Left kidney (tissue), 2 donors: Measurements from ENCODE around the gene WRAP73. TPM values are rescaled to one million over a fixed set of nuclear protein-coding genes. Genes with fewer than 3 reads are reported as not detected.

Experiments
- DNase-seq: peaks from one replicate; pipeline ENCODE4 v3.0.0-alpha.2; 2013
- polyA plus RNA-seq: library from polyadenylated mRNA; unstranded; fragments of 120-200 nt; gene quantifications from one replicate; pipeline ENCODE4 v1.2.1, GENCODE V29; 2013; ENCODE audit not compliant: insufficient read length

The WRAP73 gene
- polyA plus RNA-seq, 1 donor: 17.8 TPM

DNA sequence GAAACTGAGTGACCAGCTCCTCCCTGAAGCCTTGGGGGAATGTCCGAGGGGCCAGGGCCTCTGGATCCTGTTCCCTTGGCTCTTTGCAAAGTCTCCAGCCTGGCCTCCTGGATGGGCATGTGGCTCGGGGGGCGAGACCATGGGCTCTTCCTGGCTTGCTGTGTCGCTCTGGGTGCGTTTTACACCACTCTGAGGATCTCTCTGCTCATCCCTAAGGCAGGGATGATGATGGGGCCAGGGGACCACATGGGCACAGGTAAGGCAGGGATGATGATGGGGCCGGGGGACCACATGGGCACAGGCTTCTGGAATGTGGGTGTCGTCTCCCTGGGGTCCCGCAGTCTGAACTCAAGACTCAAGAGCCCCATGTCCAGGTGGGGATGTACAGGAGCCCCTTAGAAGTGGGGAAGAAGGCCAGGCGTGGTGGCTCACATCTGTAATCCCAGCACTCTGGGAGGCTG lies 20.1 kb upstream of the WRAP73 start:
- no peak for DNase-seq

DNA sequence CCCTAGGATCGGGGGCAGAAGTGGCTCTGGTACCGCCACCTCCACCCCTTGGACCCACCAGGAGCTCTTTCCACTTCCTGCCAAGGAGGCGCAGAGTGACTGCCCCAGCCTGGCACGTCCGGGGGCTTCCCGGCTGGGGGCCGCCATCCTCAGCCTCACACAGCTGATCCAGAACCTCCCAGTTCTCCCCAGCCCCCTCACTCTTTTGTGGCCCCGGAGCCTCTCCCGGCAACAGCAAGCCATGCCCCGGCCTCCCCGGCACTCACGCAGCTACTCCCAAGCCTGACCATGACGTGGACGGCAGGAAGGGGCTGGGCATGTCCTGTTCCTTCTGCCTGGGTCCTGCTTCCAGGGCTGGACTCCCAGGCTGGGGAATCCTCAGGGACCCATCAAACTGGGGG lies 19.5 kb upstream of the WRAP73 start:
- DNase-seq: no peak

DNA sequence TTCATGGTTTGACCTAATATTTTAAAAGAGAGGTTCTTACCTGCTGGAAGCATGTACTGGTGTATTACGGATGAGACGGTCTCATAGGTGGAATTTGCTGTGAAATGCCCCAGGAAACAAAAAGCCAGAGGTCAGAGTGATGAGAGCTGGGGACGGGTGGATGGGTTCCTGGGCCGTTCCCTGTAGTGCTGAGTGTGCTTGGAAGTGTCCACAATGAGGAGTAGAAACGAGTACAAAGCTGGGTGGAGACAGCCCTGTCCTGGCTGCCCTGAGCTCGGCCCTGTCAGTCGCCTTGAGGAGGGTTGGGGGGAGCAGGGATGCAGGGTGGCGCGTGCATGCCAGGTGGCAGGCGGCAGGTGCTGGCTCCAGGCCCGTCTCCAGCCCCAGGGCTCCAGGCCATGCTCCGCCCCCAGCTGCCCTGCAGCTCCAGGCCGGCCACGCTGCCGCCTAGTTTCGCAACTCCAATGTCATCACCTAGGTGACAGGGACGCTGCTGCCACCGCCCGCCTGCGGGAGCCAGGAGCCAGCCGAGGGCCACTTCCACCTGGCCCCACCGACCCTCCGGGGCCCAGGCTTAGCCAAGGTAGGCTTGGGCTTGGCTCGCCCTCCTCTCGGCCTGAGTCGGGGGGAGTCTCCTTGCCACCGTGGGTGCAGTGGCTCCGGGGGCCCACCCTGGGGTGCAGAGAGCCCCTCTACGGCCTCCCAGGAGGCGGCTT lies 18.8 kb upstream of the WRAP73 start:
- no peak for DNase-seq

DNA sequence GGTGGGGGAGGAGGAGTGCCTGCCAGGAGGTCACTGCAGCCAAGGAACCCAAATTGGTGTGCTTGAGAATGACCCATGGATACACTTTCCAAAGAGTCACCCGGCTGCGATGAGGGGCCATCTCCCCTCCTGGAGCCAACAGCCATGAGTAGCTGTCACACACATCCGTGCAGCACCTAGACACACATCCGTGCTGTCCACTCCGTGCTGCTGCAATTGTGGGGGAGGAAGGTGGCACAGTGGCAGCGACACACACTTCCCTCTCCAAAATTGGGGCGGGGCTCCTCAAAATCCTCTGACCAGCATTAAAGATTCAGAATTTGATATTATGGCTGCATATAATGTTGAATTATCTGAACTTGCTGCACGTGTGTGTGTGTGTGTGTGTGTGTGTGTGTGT lies 18.2 kb upstream of the WRAP73 start:
- DNase-seq: no peak

DNA sequence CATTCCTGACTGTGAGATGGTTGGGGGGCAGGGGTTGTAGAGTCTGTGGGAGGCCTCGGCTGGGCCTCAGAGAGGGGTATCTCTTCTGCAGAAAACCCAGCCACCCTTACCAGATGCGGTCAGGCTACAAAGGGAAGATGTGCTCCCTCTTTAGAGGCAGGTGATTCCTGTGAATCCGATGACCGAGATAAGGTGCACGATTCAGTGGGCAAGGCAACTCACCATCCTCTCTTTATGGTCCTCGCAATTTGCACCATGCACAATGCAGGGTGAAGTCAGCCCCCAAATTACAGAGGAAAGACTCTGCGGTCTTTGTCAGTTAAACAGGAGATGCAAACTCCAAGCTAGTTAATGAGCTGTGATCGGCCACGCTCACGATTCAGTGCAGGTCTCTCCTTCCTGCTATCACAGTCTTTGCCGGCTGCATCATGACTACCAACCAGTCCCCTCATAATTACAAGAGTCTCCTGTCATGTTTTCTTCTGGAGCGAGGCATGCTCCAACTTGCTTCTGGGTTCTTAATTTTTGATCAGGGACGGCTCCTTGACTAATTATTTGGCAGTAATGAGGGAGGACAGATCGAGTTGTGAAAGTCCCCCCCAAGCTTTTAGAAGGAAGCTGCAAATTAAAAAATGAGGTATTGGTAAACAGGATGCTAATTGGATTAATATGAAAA lies 14.9 kb upstream of the WRAP73 start:
- no peak for DNase-seq

DNA sequence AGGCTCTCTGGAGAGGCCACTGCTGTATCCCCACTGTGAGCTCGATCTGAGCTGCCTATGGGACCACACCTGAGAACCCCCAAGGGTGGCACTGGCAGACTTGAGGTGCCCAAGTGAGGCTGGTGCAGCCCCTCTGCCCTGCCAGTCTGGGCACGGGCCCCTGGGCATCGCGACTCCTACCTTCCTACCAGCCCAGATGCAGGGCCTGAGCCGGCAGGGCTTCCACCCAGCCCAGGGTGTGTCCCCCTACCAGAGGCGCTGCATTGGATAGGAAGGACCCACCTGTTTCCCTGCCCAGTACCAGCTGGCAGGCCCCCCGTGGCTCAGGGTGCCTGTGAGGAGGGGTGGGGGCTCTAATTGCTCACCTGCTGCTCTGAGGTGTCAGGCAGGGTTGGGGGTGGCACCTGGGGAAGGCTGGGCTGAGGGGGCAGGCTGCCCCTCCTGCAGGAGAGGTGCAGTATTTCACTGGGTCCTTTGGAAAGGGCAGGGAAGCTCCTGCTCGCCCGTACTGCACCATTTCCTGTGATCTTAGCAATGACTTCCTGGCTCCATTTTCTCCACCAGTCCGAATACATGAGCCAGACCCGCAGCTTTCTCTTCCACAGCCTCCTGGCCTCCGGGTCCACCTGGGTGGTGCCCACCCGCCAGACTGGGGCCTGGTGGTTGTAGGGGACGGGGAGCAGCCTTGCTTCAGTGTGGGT lies 14.2 kb upstream of the WRAP73 start:
- DNase-seq: no peak

DNA sequence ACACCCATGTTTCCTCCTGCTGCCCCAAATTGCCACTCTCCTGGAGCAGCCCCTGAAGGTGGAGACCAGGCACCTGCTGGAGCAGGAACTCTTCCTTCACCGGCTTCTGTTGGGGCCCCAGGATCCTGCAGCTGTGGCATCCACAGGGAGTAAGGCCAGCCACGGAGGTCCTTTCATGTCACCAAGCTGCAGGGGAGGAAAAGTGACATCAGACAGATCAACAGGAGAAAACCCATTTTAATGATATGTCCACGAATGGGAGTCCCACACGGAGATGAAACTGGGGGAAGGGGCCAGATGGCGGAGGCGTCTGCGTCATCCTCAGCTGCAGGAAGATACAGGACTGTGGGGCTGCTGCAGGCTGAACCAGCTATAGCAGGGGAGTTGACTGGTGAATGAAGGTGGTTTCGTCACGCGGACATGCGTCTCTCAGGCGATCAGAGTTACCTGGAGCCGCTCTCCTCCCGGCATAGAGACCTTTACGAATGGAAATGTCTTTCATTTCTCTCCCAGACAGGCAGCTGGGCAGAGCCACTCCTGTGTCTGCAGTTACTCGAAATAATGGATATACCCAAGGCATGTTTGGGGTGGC lies 12.3 kb upstream of the WRAP73 start:
- no peak for DNase-seq

DNA sequence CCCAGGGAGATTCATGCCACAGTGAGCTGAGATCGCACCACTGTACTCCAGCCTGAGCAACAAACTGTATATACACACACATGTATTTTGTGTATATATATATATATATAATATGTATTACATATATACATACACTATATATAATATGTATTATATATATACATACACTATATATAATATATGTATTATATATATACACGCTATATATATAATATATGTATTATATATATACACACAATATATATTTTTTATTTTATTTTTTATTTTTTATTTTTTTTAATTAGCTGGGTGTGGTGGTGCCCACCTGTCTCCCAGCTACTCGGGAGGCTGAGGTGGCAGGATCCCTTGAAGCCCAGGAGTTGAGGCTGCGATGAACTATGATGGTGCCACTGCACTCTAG lies 11.7 kb upstream of the WRAP73 start:
- no peak for DNase-seq

DNA sequence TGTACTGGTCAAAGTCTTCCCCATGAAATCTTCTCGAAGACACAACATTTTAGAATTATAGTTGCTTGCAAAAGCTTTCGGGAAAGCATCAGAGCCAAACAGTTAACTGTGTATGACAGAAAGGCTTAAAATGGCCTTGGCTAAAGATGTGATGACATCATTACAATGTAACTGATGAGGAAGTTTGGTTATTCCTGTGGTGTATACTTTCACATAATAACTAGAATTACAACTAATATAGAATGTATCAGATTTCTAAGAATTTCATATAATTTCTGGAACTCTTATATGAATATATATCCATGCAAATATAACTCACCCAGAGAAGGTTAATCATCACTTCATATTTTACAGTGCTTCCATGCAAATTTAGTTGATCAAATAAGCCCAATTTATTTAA lies 10.8 kb upstream of the WRAP73 start:
- DNase-seq: no peak

DNA sequence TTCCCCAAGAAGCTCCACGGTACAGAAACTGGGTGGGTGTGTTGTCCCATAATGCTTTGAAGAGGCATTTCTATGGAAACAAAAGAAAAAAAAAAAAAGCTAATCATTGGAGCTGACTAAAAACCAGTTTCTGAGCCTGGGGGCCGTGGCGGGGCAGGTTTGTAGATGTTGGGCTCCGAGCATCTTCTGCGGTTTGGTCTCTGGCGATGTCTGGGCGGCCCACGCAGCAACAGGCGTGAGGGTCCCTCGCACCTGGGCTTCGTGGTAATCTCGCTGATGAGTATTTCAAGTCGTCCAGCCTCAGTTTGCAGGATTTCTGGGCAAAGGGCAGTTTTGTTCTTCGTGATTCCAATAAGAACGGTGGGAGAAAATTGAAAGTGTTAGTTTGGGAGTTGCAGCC lies 9.2 kb upstream of the WRAP73 start:
- DNase-seq: no peak

DNA sequence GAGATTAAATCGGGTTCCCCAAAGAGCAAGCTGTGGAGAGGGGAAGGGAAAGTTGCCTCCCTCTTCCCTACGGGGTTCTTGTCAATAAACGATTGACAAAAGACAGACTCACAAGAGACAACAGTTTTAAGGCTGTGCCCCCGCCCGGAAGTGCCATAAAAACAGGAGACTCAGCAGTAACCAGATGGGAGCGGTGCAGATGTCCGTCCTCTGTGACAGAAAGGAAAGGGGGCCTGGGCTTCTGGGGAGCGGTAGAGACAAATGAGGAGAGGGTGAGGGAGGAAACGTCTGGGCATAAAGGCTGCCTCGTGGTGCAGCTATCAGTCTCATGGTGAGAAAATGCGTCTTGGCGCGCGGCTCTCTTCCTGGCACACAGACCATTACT lies 8.3 kb upstream of the WRAP73 start:
- DNase-seq: no peak

DNA sequence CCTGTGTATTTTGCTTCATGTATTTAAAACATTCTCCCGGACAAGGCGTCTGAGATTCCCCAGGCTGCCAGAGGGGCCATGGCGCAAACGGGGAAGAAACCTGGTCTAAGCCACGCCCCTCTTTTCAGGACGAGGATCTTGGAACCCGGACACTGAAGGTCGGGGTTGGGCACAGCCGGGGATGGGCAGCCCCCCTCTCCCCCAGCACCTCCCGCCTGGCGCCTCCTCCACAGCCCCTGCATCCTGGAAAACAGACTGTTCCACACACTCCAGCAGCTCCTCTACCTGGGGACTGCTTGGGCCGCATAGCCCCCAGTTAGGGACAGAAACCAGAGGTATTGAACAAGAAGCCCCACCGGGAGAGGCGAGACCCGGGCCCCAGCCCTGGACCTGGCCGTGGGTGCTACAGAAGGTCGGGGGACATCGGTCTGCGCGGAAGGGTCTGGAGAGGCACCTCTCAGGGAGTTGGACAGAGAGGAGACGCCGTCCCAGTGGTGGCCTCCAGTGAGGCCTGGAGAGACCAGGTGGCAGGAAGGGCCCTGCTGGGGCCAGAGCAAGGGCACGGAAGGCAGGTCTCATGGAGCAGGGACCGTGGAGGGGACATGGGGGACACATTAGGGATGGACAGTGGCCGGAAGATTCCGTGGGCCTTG lies 7.8 kb upstream of the WRAP73 start:
- DNase-seq: no peak

DNA sequence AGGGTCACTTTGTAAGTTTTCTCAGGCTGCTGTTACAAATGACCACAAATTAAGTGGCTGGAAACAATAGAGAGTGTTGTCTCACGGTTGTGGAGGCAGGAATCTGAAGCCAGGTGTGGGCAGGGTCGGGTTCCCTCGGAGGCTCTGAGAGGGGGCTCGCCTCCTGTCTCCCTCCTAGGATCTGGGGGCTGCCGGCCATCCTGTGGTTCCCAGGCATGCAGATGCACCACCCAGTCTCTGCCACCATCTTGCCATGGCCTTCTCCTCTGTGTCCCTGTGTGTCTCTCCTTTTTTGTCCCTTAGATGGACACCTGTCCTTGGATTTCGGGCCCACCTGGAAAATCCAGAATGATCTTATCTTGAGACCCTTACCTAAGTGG lies 7.2 kb upstream of the WRAP73 start:
- no peak for DNase-seq

DNA sequence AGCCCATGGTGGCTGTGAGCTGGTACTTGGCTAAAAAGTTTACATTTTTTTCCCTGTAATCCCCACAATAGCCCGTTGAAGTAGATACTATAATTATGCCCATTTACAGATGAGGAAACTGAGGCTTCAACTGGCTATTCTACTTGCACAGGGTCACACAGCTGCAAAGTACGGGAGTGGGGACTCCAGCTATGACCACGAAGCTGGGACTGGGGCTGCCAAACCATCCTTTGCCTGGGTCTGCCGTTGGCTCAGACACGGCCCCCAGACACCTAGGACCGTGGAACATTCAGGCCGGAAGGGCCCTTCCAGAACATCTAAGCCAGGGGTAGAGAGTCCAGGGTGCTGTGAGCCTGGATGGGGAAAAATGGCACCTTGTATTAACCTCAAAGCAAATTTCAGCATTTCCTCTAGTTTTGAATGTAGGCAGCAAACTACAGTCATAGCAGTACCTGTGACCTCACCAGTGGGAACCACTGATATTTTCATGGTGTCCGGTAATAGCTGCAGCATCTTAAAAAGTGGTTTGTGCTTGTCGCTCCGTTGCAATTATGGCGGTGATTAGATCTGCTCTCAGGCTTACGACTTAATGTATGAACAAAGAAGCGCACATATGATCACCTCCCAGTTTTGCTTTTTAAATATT lies 6.7 kb upstream of the WRAP73 start:
- DNase-seq: no peak

DNA sequence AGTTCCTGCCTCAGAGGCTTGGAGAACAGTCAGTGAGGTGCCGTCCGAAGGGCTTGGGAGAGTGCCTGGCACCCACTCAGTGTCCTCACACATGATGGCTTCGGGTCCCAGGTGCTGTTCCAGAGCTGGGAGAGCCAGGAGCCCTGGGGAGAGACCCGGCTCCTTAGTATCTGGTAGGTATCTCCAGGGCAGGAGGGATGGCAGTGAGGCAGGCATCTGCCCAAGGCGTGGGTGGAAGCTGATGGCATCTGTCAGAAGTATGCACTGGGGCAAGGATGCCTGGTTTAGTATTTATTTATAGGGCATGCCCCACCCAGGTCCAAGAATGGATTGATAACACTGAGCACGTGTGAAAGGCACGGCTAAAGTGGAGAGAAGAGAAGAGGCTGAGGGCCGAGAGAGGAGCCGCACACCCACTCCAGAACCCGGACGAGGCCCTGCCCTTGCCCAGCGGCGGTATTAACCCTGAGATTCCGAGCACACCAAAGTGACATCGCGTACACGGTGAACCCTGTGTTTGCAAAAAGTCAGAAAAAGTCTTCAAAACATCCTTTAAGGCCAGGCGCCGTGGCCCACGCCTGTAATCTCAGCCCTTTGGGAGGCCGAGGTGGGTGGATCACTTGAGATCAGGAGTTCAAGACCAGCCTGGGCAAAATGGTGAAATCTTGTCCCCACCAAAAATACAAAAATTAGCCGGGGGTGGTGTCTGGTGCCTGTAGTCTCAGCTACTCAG lies 4.8 kb upstream of the WRAP73 start:
- DNase-seq: no peak

DNA sequence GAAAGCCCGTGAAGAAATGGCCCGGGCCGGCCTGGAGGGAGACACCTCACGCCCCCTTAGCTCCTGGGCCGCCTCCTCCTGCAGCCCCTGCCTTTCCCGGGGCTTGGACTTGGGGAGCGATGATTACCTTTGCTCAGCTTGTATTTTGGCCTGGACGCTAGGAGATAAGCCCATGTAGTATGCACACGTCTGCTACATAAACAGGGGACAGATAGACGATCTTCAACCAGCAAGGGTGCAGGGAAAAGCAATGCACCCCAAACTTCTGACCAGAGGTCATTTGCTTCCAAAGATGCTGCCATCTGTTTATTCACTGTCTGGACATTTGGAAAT lies 3.3 kb upstream of the WRAP73 start:
- no peak for DNase-seq

DNA sequence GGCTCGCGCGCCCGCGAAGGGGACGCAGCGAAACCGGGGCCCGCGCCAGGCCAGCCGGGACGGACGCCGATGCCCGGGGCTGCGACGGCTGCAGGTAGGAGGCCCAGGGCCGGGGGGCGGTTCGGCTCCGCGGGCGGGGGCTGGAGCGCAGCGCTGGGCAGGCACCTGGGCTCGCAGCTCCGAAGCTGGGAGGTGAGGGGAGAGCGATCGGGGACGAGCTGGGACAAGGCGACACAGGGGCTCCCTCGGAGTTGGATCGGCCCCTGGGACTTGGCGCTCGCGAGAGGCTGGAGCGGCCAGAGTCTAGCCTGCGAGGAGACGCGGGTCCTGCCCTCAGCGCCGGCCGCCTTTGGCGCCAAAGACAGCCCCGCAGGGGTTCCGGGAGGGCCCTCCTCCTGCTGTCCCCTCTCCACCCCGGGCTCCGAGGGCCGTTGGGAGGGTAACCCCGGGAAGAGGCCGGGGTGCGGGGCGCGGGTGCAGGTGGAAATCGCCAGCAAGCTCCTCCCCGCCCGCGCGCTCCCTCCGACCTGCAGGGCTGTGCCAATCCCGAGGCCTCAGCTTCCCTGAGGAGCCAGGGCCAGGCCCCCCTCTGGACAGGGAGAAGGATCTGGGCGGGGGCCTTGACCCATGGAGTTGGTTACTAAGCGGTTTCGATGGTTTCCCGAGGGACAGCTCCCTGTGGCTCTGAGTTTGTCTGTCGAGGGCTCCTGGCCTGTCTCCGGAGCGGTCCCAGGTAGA lies 2.8 kb upstream of the WRAP73 start:
- DNase-seq: no peak

DNA sequence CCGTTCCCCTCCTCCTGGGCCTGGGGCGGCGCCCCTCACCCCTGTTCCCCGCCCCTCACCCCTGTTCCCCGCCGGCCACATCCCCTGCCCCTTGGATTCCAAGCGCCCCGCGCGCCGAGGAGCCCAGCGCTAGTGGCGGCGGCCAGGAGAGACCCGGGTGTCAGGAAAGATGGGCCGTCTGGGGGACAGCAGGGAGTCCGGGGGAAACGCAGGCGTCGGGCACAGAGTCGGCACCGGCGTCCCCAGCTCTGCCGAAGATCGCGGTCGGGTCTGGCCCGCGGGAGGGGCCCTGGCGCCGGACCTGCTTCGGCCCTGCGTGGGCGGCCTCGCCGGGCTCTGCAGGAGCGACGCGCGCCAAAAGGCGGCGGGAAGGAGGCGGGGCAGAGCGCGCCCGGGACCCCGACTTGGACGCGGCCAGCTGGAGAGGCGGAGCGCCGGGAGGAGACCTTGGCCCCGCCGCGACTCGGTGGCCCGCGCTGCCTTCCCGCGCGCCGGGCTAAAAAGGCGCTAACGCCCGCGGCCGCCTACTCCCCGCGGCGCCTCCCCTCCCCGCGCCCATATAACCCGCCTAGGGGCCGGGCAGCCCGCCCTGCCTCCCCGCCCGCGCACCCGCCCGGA lies 2.1 kb upstream of the WRAP73 start, which contains the start of gene TP73:
Gene TP73, plus strand, starts transcription at position 587 of the 618 bp plus-strand sequence. CDS start 29,850 bp downstream, outside the sequence.
- no peak for DNase-seq

DNA sequence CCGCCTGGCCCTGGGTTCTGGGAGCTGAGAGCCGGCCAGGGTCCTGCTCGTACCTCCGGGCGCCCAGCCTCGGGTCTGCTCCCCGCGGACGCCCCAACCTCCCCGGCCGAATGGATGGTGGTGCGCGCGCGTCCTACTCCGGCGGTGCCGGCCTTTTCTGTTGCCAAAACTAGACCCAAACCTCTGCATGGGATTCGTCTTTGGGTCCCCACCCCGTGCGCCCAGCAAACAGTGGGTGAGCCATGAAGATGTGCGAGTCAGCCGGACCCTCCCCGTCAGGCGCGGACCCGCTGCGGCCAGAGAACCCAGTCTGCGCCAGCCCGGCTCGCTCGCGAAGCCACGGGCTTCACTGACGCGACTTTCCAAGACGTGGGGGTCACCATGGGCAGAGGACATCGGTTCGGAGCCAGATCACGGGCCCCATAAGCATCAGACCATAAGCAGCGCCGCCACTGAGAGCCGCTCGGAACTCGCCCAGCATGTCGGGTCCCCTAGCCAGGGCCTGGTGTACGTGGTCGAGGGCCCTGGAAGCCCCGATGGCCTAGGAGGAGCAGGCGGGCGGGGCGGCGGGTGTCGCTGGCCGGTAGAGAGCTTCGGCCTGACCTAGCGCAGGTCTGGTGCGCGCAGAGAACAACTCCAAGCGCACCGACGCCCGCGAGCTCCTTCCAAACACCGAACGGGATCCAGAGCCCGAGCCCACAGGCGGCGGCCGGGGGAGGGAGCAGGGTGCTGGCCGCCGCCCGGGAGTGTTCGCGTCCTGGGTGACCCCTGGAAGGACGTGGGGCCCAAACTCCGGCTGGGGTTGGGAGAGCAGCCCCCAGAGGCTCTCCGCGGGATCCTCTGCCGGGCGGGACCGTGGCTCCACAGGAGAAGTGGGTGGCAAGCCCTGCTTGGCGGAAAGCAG lies 1.4 kb upstream of the WRAP73 start:
- no peak for DNase-seq
